PC-3 (cell line): ENCODE results near the gene FAM124A. TPM values are rescaled to one million over a fixed set of nuclear protein-coding genes. Genes with fewer than 3 reads are reported as not detected.

Experiments used
- ATAC-seq: fragments of 200-7000 bp; cut with Tn5 transposase; 2 replicates; pipeline ENCODE4 v1.9.1; 2020; ENCODE audit warnings: mild to moderate bottlenecking, moderate library complexity
- BruUV-seq: library from RNA; stranded (reverse); fragments of 400-500 nt; replicated peaks from 2 replicates; lab custom pipeline; 2021; lab: Mats Ljungman, UMichigan
- CTCF ChIA-PET: fragments of 300-600 bp; sonication (Branson Sonifier 250); formaldehyde crosslinking; loops from one replicate; lab custom pipeline; 2022; ENCODE audit warnings: antibody characterized with exemption; lab: Charles Lee
- POLR2A ChIA-PET: fragments of 300-600 bp; sonication (Branson Sonifier 250); formaldehyde crosslinking; loops from one replicate; lab custom pipeline; 2022; ENCODE audit warnings: antibody characterized with exemption; ENCODE audit not compliant: unreplicated experiment; lab: Charles Lee
- DNase-seq: peaks from one replicate; pipeline ENCODE4 v3.0.0-alpha.2; 2015
- H2AFZ ChIP-seq: fragments of 300-600 bp; sonication (generic); 2 replicates; pipeline ENCODE4 v1.6.0; 2016; ENCODE audit warnings: antibody characterized with exemption, low read length
- H3F3A ChIP-seq: fragments of 300-600 bp; sonication (generic); one replicate; pipeline ENCODE4 v1.6.0; 2017; ENCODE audit warnings: antibody characterized with exemption, low read length, control low read depth, mild to moderate bottlenecking; ENCODE audit not compliant: unreplicated experiment
- H3K27ac ChIP-seq: fragments of 300-600 bp; sonication (generic); 2 replicates; pipeline ENCODE4 v1.5.1; 2016; ENCODE audit warnings: mild to moderate bottlenecking, low read length
- H3K27me3 ChIP-seq: fragments of 300-600 bp; sonication (generic); 2 replicates; pipeline ENCODE4 v1.6.1; 2016; ENCODE audit warnings: low read length, mixed read lengths
- H3K36me3 ChIP-seq: fragments of 300-600 bp; sonication (generic); 2 replicates; pipeline ENCODE4 v1.6.1; 2016; ENCODE audit warnings: low read depth, mixed run types, low read length, mixed read lengths
- H3K4me1 ChIP-seq: fragments of 300-600 bp; sonication (generic); 2 replicates; pipeline ENCODE4 v1.5.1; 2016; ENCODE audit warnings: low read length; ENCODE audit not compliant: insufficient read depth
- H3K4me2 ChIP-seq: fragments of 300-600 bp; sonication (generic); 2 replicates; pipeline ENCODE4 v1.6.0; 2016; ENCODE audit warnings: low read length
- H3K4me3 ChIP-seq: fragments of 300-600 bp; sonication (generic); 2 replicates; pipeline ENCODE4 v1.5.1; 2016; ENCODE audit warnings: mild to moderate bottlenecking, low read length, mixed read lengths
- H3K79me2 ChIP-seq: fragments of 300-600 bp; sonication (generic); 2 replicates; pipeline ENCODE4 v1.6.1; 2017; ENCODE audit warnings: low read length, mixed read lengths
- H3K9ac ChIP-seq: fragments of 300-600 bp; sonication (generic); 2 replicates; pipeline ENCODE4 v1.6.0; 2016; ENCODE audit warnings: mild to moderate bottlenecking, low read length
- H3K9me2 ChIP-seq: fragments of 300-600 bp; sonication (generic); replicated peaks from 2 replicates; pipeline ENCODE4 v1.6.1; 2016; ENCODE audit warnings: mixed run types, low read length, mixed read lengths
- H3K9me3 ChIP-seq: fragments of 300-600 bp; sonication (generic); 2 replicates; pipeline ENCODE4 v1.6.1; 2016; ENCODE audit warnings: low read length, mixed read lengths
- H4K20me1 ChIP-seq: fragments of 300-600 bp; sonication (generic); 2 replicates; pipeline ENCODE4 v1.6.1; 2016; ENCODE audit warnings: low read length, mixed read lengths
- CTCF ChIP-seq: fragments of 300-600 bp; sonication (generic); conservative IDR thresholded peaks from 2 replicates; pipeline ENCODE4 v1.5.1; 2017; ENCODE audit warnings: antibody characterized with exemption, low read depth, mild to moderate bottlenecking, low read length
- EZH2 ChIP-seq: fragments of 300-600 bp; sonication (generic); IDR thresholded peaks from one replicate; pipeline ENCODE4 v1.6.1; 2017; ENCODE audit warnings: antibody characterized with exemption, mild to moderate bottlenecking, low read length; ENCODE audit not compliant: unreplicated experiment
- EZH2phosphoT487 ChIP-seq: fragments of 300-600 bp; sonication (generic); IDR thresholded peaks from 2 replicates; pipeline ENCODE4 v1.6.1; 2018; ENCODE audit warnings: mild to moderate bottlenecking, antibody characterized with exemption, low read length, borderline replicate concordance
- intact Hi-C: fragments of 100-400 bp; cut with micrococcal nuclease; formaldehyde crosslinking; loops from 2 replicates; pipeline ENCODE4 v1.9.0; 2023
- total RNA-seq: library from RNA; depleted of rRNA; stranded (reverse); fragments of >200 nt; gene quantifications from 2 replicates; pipeline ENCODE4 v1.2.3, GENCODE V29; 2014

FAM124A gene
- total RNA-seq, 1 experiment from 2014 or later: 1.1 TPM

DNA sequence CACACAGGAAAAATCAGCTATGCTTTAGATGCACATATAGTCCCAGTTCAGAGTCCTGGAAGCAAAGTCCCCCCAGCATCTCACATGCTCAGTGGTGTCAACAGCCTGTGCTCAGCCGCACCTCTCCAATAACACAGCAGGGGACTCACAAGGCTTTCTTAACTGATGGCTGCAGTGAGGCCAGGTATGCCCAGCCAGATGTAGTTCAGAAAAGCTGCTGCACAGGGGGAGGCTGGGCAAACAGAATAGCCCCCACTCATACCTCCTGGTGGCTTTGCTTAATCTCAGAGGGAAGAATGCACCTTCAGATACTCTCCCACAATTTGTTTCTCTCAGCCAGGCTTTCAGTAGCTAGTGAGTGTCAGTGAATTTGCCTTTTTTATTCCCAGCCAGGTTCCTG, 33.4 kb downstream of the FAM124A start:
- no peak overlapping the region for H3K4me3 ChIP-seq
- DNase-seq (no peak), ATAC-seq (no peak)
- no peaks in the 10 kb centered on the region for H3K79me2 ChIP-seq
- ChIA-PET CTCF (no interaction called here), POLR2A (no interaction called here)
- no peak overlapping the region for H3K9ac ChIP-seq
- H3K9me3 ChIP-seq: no peaks in the 10 kb centered on the region
- no peaks in the 10 kb centered on the region for H3K36me3 ChIP-seq
- H3F3A ChIP-seq: no peaks in the 10 kb centered on the region
- no peak overlapping the region for H3K27ac ChIP-seq
- no peaks in the 10 kb centered on the region for H4K20me1 ChIP-seq
- H3K27me3 ChIP-seq: no peaks in the 10 kb centered on the region
- intact Hi-C loops: no loop called here
- TF ChIP-seq CTCF (no peak), EZH2phosphoT487 (no peak), EZH2 (no peak)
- H3K4me1 ChIP-seq: no peaks in the 10 kb centered on the region
- no peak overlapping the region for H2AFZ ChIP-seq
- BruUV-seq: no TSS peak
- no peaks in the 10 kb centered on the region for H3K9me2 ChIP-seq
- no peak overlapping the region for H3K4me2 ChIP-seq

DNA sequence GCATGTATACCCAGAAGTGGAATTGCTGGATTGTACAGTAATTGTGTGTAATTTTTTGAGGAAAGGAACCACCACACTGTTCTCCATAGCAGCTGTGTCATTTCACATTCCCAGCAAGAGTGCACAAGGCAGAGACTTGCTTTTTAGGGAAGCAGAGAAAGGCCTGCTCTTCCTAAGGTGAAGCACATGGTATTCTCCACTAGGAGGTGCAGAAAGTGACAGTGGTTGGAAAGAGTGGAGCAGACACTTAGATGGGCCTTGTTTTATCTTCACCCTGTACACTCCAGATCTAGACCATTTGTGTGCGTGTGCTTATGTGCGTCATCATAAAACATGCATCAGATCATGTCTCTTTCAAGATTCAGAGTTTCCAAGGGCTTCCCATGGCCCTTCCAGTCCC, 35.0 kb downstream of the FAM124A start:
- no peaks in the 10 kb centered on the region for H3K79me2 ChIP-seq
- no peak for DNase-seq
- POLR2A ChIA-PET: no interaction called here
- no peaks in the 10 kb centered on the region for H3K9me3 ChIP-seq
- no peaks in the 10 kb centered on the region for H3K9me2 ChIP-seq
- no peak overlapping the region for H2AFZ ChIP-seq
- no peaks in the 10 kb centered on the region for H4K20me1 ChIP-seq
- no peak overlapping the region for H3K4me2 ChIP-seq
- no peaks in the 10 kb centered on the region for H3F3A ChIP-seq
- H3K36me3 ChIP-seq: no peaks in the 10 kb centered on the region
- 0 out of 2 replicates have a peak, but pooled peaks have one; percentile 11 for TF ChIP-seq CTCF
- TF ChIP-seq EZH2: no peak
- no peak for TF ChIP-seq EZH2phosphoT487
- BruUV-seq: no TSS peak
- H3K4me1 ChIP-seq: no peaks in the 10 kb centered on the region
- H3K4me3 ChIP-seq: no peak overlapping the region
- no peaks in the 10 kb centered on the region for H3K27me3 ChIP-seq
- intact Hi-C loops: no loop called here
- no peak for ATAC-seq
- no peak overlapping the region for H3K27ac ChIP-seq
- CTCF ChIA-PET: no interaction called here
- H3K9ac ChIP-seq: no peak overlapping the region

GRCh38 chr13:51258612-51259548, 36.7 kb downstream of the FAM124A start:
- H4K20me1 ChIP-seq: no peaks in the 10 kb centered on the region
- H3K9me3 ChIP-seq: no peaks in the 10 kb centered on the region
- ChIA-PET CTCF (no interaction called here), POLR2A (no interaction called here)
- no peak overlapping the region for H3K9ac ChIP-seq
- no peak for TF ChIP-seq CTCF
- no peak for TF ChIP-seq EZH2
- TF ChIP-seq EZH2phosphoT487: no peak
- DNase-seq (no peak), ATAC-seq (no peak)
- no peak overlapping the region for H3K4me2 ChIP-seq
- H3K9me2 ChIP-seq: no peaks in the 10 kb centered on the region
- no peaks in the 10 kb centered on the region for H3K27me3 ChIP-seq
- H2AFZ ChIP-seq: no peak overlapping the region
- BruUV-seq: no TSS peak
- no peaks in the 10 kb centered on the region for H3K36me3 ChIP-seq
- H3K27ac ChIP-seq: no peak overlapping the region
- no peak overlapping the region for H3K4me3 ChIP-seq
- no peaks in the 10 kb centered on the region for H3K4me1 ChIP-seq
- intact Hi-C loops: no loop called here
- no peaks in the 10 kb centered on the region for H3K79me2 ChIP-seq
- no peaks in the 10 kb centered on the region for H3F3A ChIP-seq
